Stimulated activated CD8-positive, alpha-beta memory T cell treated with anti-CD3 and anti-CD28 coated beads, Interleukin-2, amount 100 ng/mL, for 1 hour (primary cell): ENCODE results near the gene G3BP1.
A peak's percentile ranks its signal among the peaks of the same experiment; 100 is the strongest.
"Not testable (repeated sequence)": the region's sequence is repeated elsewhere in the genome, so short reads cannot be mapped to it uniquely, and the experiment has no call there.

Experiments
- DNase-seq, 2 donors: peaks; one replicate each; pipeline ENCODE4 v3.0.0-alpha.2; 2020; ENCODE audit warnings: low read depth in 2 of 2

The G3BP1 gene

GRCh38 chr5:151798674-151799073 lies 26.9 kb downstream of the G3BP1 start:
- no peak for DNase-seq

- no peak for DNase-seq
Observed at GRCh38 chr5:151799407-151799806, 27.7 kb downstream of the G3BP1 start.

DNA sequence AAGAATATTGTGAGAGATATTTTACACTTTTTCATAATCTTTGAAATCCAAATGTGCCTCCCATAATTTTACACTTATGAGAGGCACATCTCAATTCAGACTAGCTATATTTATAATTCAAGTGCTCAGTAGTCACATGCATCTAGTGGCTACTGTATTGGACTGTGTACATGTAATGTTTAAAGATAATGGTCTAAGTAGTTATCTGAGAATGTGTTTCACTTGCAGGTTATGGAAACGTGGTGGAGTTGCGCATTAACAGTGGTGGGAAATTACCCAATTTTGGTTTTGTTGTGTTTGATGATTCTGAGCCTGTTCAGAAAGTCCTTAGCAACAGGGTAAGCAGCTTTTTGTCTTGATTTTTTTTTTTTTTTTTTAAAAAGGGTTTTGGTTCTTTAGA lies 28.8 kb downstream of the G3BP1 start:
- no peak for DNase-seq

GRCh38 chr5:151805414-151806223 lies 33.9 kb downstream of the G3BP1 start:
- no peak for DNase-seq

- no peak for DNase-seq
Observed at GRCh38 chr5:151808451-151809169, 36.9 kb downstream of the G3BP1 start.

DNA sequence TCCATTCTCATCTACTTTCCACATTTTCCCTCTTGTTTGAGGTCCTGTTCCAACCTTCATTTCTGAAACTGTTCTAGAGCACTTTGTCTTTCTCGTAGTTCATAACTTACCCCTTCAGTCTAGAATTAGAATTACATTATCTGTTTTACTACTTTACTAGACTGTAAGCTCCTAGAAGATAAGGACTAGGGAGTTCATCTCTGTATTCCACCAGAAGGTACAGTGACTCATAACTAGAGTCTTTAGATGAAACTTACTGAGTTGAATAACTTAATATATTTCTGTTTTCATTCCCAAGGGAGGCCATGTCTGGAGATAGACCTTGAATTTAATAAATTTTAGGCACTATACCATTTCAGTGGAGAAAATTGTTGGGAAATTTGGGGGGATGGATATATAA lies 38.7 kb downstream of the G3BP1 start:
- no peak for DNase-seq

DNA sequence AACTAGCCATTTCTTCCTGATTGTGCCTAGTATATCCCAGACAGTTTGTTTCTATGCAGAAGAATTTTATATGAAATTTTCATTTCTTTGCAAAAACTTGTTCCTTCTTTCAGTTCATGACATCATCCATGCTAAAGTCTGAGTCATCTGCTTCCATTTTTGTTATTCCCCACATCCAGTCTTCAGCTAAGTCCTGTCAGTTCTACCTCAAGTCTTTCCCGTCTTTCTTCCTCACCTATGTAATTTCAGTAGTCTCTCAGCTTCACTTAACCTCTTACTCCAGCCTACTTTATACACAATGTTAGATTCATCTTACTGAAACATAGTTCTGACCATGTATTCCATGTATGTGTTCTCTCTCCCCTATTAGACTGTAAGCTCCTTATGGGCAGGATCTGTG lies 39.1 kb downstream of the G3BP1 start:
- DNase-seq, result no peak

GRCh38 chr5:151811593-151812321 lies 40.0 kb downstream of the G3BP1 start:
- DNase-seq, result no peak

DNA sequence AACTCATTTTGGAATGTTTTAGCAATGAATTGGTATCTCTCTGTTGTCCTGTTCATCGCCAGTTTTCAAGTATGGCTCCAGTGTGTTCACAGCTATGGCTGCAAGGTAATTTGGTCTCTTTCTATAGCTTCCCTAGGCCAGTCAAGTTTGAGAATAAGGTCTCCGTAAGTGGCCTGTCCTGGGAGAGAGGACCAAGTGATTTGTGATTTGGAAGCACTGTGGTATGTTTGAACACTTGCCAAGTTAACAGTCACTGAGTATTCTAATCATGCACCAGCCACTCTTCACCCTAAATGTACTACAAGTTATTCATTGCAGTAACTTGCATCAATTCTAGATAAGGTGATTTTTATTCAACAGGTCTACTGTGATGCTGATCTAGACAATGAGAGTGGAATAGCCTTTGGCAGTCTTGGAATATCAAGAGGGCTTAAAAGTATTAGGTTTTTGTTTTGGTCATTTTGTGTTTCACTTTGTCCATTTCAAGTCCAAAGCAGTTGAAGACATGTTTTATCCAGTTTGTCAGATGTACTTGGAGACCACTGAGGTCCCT lies 41.1 kb downstream of the G3BP1 start:
- DNase-seq, result no peak

DNA sequence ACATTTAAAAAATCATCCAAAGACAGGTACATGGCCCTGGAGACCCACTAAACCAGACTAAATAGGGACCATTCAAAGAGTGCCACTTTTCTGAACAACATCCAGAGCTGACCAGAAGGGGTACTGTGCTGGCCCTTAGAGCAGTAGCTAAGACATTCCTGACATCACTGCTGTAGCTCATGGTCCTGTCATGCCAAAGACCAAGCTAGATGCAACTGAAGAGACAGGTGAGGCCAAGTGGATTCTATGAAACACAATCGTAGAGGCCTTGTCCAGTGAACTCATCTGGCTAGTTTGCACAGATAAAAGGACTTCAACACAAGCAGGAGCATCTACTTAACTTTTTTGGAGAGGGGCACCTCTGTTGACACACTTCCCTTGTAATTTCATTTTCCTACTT lies 43.3 kb downstream of the G3BP1 start:
- no peak for DNase-seq

- DNase-seq, result no peak
Observed at GRCh38 chr5:151819830-151820229, 48.1 kb downstream of the G3BP1 start.

- DNase-seq, result no peak
Observed at GRCh38 chr5:151820271-151820670, 48.5 kb downstream of the G3BP1 start.

- no peak for DNase-seq
Observed at GRCh38 chr5:151820903-151821302, 49.1 kb downstream of the G3BP1 start.

GRCh38 chr5:151822141-151822540 lies 50.4 kb downstream of the G3BP1 start:
- no peak for DNase-seq

DNA sequence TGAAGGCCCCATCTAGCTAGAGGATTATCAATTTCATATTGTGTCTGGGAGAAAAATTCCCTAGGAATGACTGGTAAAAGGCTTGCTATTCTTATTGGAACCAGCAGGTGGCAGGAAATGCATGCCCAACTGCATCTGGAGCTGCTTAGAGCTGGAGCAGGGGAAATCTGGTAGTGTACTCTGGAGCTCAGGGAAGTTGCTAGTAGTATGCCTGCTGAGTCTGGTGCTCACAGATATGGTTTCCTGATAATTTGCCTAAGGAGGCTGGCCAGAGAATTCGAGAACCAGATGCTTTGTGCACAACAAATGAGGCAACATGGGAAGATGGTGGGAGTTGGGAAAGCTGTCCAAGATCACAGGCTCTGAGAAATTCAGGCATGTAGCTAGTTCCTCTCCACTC lies 53.7 kb downstream of the G3BP1 start:
- peak in 1 of 2 donors; percentile 11 for DNase-seq

DNA sequence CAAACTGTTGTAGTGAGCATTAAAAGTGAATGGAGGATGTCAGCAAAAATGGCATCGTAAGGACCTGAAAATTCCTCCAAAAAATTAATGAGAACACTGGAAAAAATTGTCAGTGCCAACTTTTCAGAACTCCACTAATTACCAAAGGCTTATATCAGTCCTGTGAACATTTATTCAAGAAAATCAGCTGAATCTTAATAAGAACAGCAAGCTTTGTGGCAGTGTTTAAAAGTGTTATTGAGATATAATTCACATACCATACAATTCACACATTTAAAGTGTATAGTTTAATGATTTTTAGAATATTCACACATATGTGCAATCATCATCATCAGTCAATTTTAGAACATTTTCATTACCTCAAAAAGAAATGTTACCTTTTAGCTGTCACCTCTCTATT lies 57.6 kb downstream of the G3BP1 start:
- DNase-seq, result no peak

DNA sequence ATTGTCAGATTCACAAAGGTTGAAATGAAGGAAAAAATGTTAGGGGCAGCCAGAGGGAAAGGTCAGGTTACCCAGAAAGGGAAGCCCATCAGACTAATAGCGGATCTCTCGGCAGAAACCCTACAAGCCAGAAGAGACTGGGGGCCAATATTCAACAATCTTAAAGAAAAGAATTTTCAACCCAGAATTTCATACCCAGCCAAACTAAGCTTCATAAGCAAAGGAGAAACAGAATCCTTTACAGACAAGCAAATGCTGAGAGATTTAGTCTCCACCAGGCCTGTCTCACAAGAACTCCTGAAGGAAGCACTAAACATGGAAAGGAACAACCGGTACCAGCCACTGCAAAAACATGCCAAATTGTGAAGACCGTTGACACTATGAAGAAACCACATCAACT lies 61.1 kb downstream of the G3BP1 start:
- not testable (repeated sequence) for DNase-seq

- DNase-seq, result no peak
Observed at GRCh38 chr5:151846765-151847164, 75.0 kb downstream of the G3BP1 start.

GRCh38 chr5:151847871-151848270 lies 76.1 kb downstream of the G3BP1 start:
- no peak for DNase-seq

DNA sequence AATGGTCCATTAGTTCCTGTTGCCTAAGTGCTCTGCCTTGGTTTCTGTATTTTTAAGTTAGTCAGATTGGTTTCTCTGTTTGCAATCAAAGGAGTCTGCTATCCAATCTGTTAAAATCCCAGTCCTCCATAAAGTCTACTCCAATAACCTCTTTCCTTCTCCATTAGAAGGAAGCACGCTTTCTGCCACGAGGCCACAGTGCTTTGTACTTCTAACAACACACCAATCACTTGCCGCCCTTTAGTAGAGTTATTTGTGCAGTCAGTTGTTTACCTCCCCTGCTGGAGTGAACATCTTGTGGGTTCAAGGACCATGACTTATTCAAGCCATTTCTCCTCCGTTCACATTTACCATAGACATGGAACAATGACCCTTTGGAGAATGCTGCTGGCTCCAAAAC lies 83.9 kb downstream of the G3BP1 start:
- no peak for DNase-seq

DNA sequence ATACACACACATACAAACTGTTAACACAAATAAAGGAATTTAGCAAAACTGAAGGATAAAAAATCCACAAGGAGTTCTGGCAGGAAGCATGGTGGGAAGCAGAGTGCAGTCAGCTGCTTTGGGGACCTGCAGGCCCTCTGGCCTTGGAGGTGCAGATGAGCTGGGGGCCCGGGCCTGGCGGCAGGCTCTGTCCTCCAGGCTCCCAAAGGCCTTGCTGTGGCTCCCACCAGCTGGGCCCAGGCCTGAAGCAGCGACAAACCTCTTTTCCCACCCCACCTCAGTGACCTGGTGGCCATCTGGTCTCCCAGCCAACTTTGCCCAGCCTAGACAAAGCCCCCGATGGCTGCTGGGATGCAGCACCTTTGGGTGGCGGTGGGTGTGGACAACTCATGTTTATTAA lies 85.1 kb downstream of the G3BP1 start:
- DNase-seq, result no peak

- DNase-seq, result not testable (repeated sequence)
Observed at GRCh38 chr5:151860867-151861266, 89.1 kb downstream of the G3BP1 start.
